Peyer's patch (tissue), 4 donors: Measurements from ENCODE around the gene GRID2. TPM values are rescaled to one million over a fixed set of nuclear protein-coding genes. Genes with fewer than 3 reads are reported as not detected.

Experiments used
- DNase-seq, 3 donors: peaks; one replicate each; pipeline ENCODE4 v3.0.0-alpha.2; 2017 to 2019
- H3K27ac ChIP-seq, 4 donors: fragments of 200-600 bp; sonication (generic); one replicate each; pipeline ENCODE4 v1.5.1; 2016 to 2019
- H3K27me3 ChIP-seq, 2 donors: fragments of 200-600 bp; sonication (generic); one replicate each; pipeline ENCODE4 v1.5.1; 2019
- H3K36me3 ChIP-seq, 3 donors: fragments of 200-600 bp; sonication (generic); one replicate each; pipeline ENCODE4 v1.5.1; 2016 to 2019
- H3K4me1 ChIP-seq, 4 donors: fragments of 200-600 bp; sonication (generic); one replicate each; pipeline ENCODE4 v1.5.1; 2016 to 2019
- H3K4me3 ChIP-seq, 4 donors: fragments of 200-600 bp; sonication (generic); 1 replicate in 3 of 4; 2 replicates in 1 of 4; pipeline ENCODE4 v1.5.1; 2016 to 2019; ENCODE audit warnings: mild to moderate bottlenecking in 1 of 4
- H3K9me3 ChIP-seq, 4 donors: fragments of 200-600 bp; sonication (generic); one replicate each; pipeline ENCODE4 v1.5.1; 2016 to 2019; ENCODE audit warnings: mild to moderate bottlenecking in 1 of 4
- CTCF ChIP-seq, 6 experiments: fragments of 450-650 bp in 4 of 6; fragments of 200-600 bp in 2 of 6; sonication (generic) in 1 of 6; IDR thresholded peaks; one replicate each; pipeline ENCODE4 v1.5.1; 2017 to 2019; ENCODE audit warnings: antibody characterized with exemption in 6 of 6, mild to moderate bottlenecking in 3 of 6, moderate library complexity in 1 of 6
- POLR2A ChIP-seq, 2 donors: fragments of 450-650 bp; IDR thresholded peaks; one replicate each; pipeline ENCODE4 v1.5.1; 2017; ENCODE audit warnings: antibody characterized with exemption in 2 of 2, mild to moderate bottlenecking in 2 of 2, moderate library complexity in 2 of 2
- total RNA-seq, 4 donors: library from RNA; depleted of rRNA; stranded (reverse); fragments of >200 nt; gene quantifications; one replicate each; pipeline ENCODE4 v1.1.0, GENCODE V29; 2016

The GRID2 gene
- total RNA-seq, 4 donors from 2014 or later = 0.54 TPM; not detected in 3

- no peaks in the 10 kb centered on the region for H3K36me3 ChIP-seq
- no peak overlapping the region for H3K27ac ChIP-seq
- TF ChIP-seq CTCF (IDR thresholded peaks at IDR 0.05) (no peak), POLR2A (IDR thresholded peaks at IDR 0.05) (no peak)
- H3K9me3 ChIP-seq = no peaks in the 10 kb centered on the region
- no peak overlapping the region for H3K4me3 ChIP-seq
- DNase-seq = no peak
- no peaks in the 10 kb centered on the region for H3K27me3 ChIP-seq
- no peaks in the 10 kb centered on the region for H3K4me1 ChIP-seq
Measured at GRCh38 chr4:93437991-93438390, 1134.2 kb downstream of the GRID2 start.

- TF ChIP-seq POLR2A (IDR thresholded peaks at IDR 0.05) = no peak
- no peak for TF ChIP-seq CTCF (IDR thresholded peaks at IDR 0.05)
- Histone ChIP-seq H3K36me3 (no peaks in the 10 kb centered on the region), H3K4me3 (no peak overlapping the region), H3K27me3 (no peaks in the 10 kb centered on the region), H3K4me1 (no peaks in the 10 kb centered on the region), H3K9me3 (no peaks in the 10 kb centered on the region), H3K27ac (no peak overlapping the region)
- DNase-seq = no peak
Measured at GRCh38 chr4:93444860-93445259, 1141.1 kb downstream of the GRID2 start.

DNA sequence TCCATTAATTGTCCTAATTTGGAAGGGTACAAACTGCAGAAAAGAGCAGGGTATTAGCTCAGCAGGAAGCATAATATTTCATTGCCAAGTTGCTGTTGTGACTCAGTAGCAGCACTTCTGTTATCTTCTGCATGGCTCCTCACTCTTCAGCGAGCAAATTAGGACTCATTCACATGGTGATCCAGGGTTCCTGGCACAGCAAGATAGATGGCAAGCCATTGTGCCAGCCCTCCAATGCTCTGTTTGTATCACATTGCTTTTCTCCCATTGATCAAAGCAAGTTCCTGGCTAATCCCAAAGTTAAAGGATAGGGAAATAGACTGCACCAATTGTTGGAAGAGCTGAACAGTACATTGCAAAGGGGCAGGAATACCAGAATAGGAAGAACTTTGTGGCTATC, 1142.3 kb downstream of the GRID2 start:
- TF ChIP-seq CTCF (IDR thresholded peaks at IDR 0.05) = no peak
- no peak for TF ChIP-seq POLR2A (IDR thresholded peaks at IDR 0.05)
- no peak for DNase-seq

GRCh38 chr4:93448691-93449293, 1145.0 kb downstream of the GRID2 start:
- no peak for DNase-seq
- H3K36me3 ChIP-seq = no peaks in the 10 kb centered on the region
- no peak overlapping the region for H3K4me3 ChIP-seq
- TF ChIP-seq POLR2A (IDR thresholded peaks at IDR 0.05) (no peak), CTCF (IDR thresholded peaks at IDR 0.05) (no peak)
- H3K27ac ChIP-seq = no peak overlapping the region
- H3K27me3 ChIP-seq = no peaks in the 10 kb centered on the region
- H3K9me3 ChIP-seq = no peaks in the 10 kb centered on the region
- H3K4me1 ChIP-seq = no peaks in the 10 kb centered on the region

More for the DNA sequence above, 1142.3 kb downstream of the GRID2 start:
- Histone ChIP-seq H3K4me3 (no peak overlapping the region), H3K27ac (no peak overlapping the region), H3K36me3 (no peaks in the 10 kb centered on the region), H3K4me1 (no peaks in the 10 kb centered on the region), H3K27me3 (no peaks in the 10 kb centered on the region), H3K9me3 (no peaks in the 10 kb centered on the region)

- Histone ChIP-seq H3K27ac (no peak overlapping the region), H3K36me3 (no peaks in the 10 kb centered on the region), H3K27me3 (no peaks in the 10 kb centered on the region), H3K9me3 (no peaks in the 10 kb centered on the region), H3K4me1 (no peaks in the 10 kb centered on the region), H3K4me3 (no peak overlapping the region)
- TF ChIP-seq POLR2A (IDR thresholded peaks at IDR 0.05) (no peak), CTCF (IDR thresholded peaks at IDR 0.05) (no peak)
- DNase-seq = no peak
Measured at GRCh38 chr4:93451954-93452353, 1148.2 kb downstream of the GRID2 start.

GRCh38 chr4:93461541-93461940, 1157.8 kb downstream of the GRID2 start:
- no peak overlapping the region for H3K27ac ChIP-seq
- H3K36me3 ChIP-seq = no peaks in the 10 kb centered on the region
- H3K9me3 ChIP-seq = no peaks in the 10 kb centered on the region
- no peak for DNase-seq
- no peaks in the 10 kb centered on the region for H3K27me3 ChIP-seq
- no peak for TF ChIP-seq CTCF (IDR thresholded peaks at IDR 0.05)
- TF ChIP-seq POLR2A (IDR thresholded peaks at IDR 0.05) = no peak
- H3K4me3 ChIP-seq = no peak overlapping the region
- no peaks in the 10 kb centered on the region for H3K4me1 ChIP-seq
